Hematopoietic multipotent progenitor cell treated with erythropoietin and hydrocortisone succinate and interleukin-3 and kit ligand, for 4 days (in vitro differentiated cells): ENCODE measurements around the gene CYP26A1.
"Not testable (repeated sequence)": the region's sequence is repeated elsewhere in the genome, so short reads cannot be mapped to it uniquely, and the experiment has no call there.

ENCODE experiments used
- DNase-seq: peaks from one replicate; pipeline ENCODE4 v3.0.0-alpha.2; 2015

The CYP26A1 gene

GRCh38 chr10:93080350-93081046 is 6.8 kb downstream of the CYP26A1 start:
- peak; percentile 69 for DNase-seq

DNA sequence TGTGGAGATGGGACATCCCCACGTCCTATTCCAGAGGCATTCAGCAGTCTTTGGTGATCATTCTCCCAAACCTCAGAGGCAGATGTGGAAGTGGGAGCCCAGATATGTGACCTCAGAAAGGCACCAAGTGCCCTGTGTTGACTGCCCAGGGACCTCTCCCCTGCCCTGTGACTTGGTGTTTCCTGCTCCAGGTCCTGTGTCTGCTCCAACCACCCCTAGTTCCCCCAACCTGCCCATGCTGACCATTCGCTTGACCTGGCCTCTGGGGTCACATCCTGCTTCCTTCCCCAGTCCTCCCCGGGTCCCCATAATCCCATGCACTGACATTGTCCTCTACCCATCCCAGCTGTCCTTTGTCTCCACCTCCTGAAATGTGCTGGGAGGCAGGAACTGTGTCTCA is 7.6 kb downstream of the CYP26A1 start:
- DNase-seq: no peak

- DNase-seq: no peak
Measured at GRCh38 chr10:93081834-93082233, 8.1 kb downstream of the CYP26A1 start.

DNA sequence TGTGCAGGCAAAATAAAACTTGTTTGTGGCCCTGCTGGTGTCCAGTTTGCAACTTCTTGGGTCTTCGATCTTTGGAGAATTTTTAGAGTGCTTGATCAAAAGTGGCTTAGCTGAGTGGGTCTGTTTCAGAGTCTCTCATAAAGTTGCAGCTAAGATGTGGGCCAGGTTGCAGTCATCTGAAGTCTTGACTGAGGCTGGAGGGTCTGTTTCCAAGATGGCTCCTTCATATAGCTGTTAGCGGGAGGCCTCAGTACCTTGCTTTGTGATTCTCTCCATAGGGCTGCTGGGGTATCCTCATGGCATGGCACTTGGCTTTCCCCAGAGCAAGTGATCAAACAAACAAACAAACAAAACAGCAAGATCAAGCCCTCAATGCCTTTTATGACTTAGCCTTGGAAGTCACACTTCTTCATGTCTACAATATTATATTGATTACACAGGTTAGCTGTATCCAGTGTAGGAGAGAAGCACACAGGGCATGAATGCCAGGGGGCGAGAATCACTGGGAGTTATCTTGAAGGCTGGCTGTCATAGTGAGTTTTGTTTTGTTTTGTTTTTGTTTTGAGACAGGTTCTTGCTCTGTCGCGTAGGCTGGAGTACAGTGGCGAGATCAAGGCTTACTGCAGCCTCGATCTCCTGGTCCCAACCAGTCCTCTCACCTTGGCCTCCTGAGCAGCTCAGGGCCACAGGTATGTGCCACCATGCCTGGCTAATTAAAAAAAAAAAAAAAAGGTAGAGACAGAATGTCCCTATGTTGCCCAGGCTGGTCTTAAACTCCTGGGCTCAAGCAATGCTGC is 10.2 kb downstream of the CYP26A1 start:
- no peak for DNase-seq

- no peak for DNase-seq
Measured at GRCh38 chr10:93085272-93085859, 11.7 kb downstream of the CYP26A1 start.

DNA sequence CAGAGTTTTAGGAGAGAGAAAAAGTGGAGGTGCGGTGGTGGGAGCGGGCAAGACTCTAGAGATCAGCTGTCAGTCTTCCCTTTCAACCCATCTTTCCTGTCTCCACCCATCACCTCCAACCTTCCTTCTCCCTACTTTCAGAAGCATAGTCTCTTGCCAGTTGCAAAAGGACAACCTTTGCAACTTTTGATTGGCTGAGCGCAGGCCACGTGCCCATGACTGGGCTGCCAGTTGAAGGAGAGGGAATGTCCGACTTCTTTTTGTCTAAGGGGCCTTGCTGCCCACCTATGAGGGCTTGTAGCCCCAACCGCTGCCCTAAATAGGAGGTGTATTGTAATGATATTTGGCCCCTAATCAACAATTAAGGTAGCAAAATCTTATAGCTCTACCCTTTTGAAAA is 12.6 kb downstream of the CYP26A1 start:
- no peak for DNase-seq

DNA sequence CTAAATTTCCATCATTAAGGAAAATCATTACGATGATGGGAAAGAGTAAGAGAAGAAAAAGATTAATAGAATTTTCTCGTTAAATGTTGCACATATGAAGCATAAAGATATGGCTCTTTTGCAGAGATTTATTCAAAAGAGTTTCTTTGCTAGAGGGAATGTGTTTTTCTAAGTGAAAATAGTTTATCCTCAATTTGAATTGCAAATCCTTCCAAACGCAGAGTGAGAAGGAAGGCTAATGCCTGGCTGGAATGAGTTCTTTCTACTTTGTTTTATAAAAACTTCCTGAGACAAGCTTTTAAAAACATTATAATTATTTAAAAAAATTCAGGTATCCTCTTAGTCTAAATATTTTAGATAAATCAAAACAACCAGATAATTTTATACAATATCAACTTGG is 14.2 kb downstream of the CYP26A1 start:
- no peak for DNase-seq

- DNase-seq: no peak
Measured at GRCh38 chr10:93088466-93088865, 14.8 kb downstream of the CYP26A1 start.

DNA sequence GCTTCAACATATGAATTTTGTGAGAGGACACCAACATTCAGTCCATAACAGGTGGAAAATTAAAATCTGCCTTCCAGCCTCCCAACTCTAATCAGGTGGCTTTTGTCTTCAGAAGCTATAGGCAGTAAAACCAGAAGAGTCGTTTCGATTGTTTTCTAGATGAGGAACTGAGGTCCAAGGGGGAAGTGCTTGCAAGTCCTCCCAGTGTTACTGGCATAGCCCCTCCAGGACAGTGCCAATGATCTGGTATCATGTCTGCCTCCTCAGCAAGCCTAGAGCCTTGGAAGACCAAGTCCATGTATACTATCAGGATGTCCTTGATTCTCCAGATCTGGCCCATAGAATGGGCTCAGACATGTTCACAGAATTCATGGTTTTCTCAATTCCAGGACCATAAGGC is 16.9 kb downstream of the CYP26A1 start:
- no peak for DNase-seq

GRCh38 chr10:93091960-93092359 is 18.3 kb downstream of the CYP26A1 start:
- DNase-seq: no peak

GRCh38 chr10:93095225-93095624 is 21.5 kb downstream of the CYP26A1 start:
- no peak for DNase-seq

GRCh38 chr10:93096901-93097300 is 23.2 kb downstream of the CYP26A1 start:
- DNase-seq: no peak

DNA sequence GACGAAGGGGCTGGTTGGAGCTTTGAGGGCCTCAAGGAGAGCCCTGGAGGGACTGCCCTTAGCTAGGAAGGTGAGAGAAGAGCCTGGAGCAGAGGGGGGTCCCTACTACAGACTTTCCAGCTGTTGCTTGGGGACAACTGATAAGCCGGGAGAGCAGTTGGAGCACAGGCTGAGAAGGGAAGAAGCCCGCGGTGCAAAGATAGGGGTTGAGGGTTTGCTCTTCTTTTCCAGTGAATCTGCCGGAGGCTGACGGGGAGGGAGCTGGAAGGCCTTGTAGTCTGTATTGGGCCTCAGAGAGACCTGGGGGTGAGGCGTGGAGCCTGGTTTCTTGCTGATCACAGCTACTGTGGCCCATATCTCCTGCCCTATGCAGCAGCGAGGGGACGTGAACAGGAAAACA is 23.7 kb downstream of the CYP26A1 start:
- peak; percentile 17 for DNase-seq

DNA sequence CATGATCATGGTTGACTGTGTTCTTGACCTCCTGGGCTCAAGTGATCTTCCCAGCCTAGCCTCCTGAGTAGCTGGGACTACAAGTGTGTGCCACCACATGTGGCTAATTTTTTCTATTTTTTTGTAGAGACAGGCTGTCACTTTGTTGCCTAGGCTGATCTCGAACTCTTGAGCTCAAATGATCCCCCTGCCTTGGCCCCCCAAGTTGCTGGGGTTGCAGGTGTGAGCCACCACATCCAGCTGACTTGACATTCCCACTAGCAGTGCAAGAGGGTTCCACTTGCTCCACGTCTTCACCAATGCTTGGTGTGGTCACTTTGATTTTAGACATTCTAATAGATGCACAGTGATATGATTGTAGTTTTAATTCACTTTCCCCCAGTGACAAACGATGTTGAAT is 25.1 kb downstream of the CYP26A1 start:
- DNase-seq: no peak

DNA sequence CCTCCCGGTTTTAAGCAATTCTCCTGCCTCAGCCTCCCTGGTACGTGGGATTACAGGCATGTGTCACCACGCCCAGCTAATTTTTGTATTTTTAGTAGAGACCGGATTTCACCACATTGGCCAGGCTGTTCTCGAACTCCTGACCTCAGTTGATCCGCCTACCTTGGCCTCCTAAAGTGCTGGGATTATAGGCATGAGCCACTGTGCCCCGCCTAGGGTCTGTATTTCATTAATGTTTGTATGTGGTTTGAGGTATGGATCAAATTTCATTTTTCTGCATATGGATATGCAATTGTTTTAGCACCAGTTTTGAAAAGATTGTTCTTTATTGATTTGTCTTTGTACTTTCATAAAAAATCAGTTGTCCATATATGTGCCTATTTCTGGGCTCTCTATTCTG is 26.0 kb downstream of the CYP26A1 start:
- no peak for DNase-seq

DNA sequence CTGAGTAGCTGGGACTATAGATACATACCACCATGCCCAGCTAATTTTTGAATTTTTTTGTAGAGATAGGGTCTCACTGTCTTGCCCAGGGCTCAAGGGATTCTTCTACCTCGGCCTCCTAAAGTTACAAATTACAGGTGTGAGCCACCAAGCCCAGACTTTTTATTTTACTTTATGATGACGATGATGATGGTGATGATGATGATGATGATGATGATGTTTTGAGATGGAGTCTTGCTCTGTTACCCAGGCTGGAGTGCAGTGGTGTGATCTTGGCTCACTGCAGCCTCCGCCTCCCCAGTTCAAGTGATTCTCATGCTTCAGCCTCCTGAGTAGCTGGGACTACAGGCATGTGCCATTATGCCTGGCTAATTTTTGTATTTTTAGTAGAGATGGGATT is 27.5 kb downstream of the CYP26A1 start:
- DNase-seq: not testable (repeated sequence)

GRCh38 chr10:93103953-93104352 is 30.3 kb downstream of the CYP26A1 start:
- no peak for DNase-seq

- no peak for DNase-seq
Measured at GRCh38 chr10:93106631-93107072, 33.0 kb downstream of the CYP26A1 start.

GRCh38 chr10:93110472-93111146 is 36.9 kb downstream of the CYP26A1 start:
- no peak for DNase-seq

DNA sequence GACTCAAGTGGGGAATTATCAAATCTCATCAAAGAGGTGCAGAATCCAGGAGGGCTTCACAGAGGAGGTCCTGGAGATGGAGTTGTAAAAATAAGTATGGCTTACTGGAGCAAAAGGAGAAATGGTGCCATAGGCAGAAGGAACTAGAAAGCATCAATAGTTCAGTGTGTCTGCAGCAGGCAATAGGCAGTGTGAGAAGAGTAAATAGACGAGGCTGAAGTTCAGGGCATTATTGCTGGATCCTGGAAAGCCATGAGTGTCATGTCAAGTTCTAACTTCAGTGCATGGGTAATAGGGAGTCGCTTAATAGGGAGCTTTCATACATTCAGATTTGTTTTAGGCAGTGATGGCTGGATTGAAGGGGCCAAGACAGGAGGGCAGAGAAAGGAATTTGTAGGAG is 39.3 kb downstream of the CYP26A1 start:
- DNase-seq: no peak

GRCh38 chr10:93115661-93116383 is 42.1 kb downstream of the CYP26A1 start:
- DNase-seq: peak; percentile 86

DNA sequence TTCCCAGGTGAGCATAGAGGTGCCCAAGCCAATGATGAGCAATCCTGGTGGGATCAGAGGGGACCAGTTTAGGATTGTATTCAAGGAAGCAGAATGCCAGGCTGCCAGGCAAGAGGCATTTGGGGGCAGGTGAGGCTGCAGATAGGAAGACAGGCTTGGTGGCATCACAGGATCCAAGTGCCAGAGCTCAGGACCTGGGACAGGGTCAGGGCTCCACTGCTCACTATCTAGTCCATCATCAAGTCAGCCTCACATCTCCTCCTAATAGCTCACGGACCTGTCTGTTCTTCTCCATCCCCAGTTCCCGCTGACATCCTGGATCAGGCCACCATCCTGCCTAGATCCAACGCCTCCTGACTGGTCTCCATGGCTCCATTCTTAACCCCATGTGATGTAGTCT is 47.6 kb downstream of the CYP26A1 start:
- DNase-seq: no peak

DNA sequence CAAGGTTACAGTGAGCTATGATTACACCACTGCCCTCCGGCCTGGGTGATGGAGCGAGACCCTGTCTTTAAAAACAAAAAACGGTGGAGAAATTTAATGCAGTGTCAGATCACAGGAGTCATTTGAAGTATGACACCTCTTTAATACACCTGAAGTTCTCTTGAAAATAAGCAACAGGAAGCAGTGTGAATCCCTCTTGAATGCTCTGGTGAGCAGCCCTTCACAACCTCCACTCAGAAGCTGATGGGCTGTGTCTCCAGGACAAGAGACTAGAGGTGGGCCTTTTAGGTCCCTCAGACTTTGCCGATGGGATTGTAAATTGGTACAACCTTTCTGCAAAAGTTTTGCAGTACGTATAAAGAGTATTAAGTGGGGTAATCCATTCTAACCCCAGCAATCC is 50.1 kb downstream of the CYP26A1 start:
- DNase-seq: no peak
